Ammon's horn (tissue), 1 donor: ENCODE data around the gene IL17REL.
"Not testable (repeated sequence)": the region's sequence is repeated elsewhere in the genome, so short reads cannot be mapped to it uniquely, and the experiment has no call there.

Experiments used
- DNase-seq: peaks from one replicate; pipeline ENCODE4 v3.0.0-alpha.2; 2016; ENCODE audit warnings: low spot score

The IL17REL gene

GRCh38 chr22:49956418-49956770, 56.2 kb downstream of the IL17REL start:
- no peak for DNase-seq

DNA sequence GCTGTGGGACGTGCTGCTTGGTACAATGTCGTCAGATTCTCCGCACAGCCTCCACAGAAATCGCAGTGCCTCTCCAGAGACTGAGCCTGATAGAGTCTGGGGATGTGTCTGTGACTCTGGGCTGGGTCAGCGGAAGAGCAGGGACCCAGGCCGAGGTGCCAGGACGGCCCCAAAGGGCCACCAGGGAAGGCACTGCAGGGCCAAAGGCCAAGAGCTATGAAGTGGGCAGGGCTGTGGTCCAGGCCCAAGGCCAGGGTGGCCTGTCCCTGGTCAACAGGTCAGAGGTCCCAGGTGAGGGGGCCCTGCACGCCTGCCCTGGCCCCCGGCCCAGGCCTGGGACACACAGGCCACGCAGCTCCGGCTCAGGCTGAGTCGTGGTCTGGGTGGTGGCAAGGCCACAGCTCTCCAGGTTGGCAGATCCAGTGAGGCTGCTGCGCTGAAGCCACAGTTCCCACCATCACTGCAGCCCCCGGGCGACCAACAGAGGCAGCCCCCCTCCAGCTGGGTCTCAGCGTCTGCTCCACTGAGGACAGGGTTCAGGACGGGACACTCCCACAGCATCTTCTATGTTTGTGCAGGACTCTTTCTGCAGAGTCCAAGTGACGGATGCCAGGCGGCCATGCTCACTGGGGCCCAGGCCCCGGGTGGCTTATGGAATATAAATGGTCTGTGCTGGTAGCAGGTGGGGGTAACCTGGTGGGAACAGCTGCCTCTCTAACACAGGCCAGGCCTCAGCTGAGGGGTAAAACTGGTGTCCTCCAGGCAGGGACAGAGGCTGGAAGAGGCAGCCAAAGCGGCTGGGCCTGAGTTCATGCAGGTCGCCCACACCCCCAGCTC, 56.8 kb downstream of the IL17REL start:
- DNase-seq: no peak

- DNase-seq: no peak
Observed at GRCh38 chr22:49954991-49955580, 57.5 kb downstream of the IL17REL start.

DNA sequence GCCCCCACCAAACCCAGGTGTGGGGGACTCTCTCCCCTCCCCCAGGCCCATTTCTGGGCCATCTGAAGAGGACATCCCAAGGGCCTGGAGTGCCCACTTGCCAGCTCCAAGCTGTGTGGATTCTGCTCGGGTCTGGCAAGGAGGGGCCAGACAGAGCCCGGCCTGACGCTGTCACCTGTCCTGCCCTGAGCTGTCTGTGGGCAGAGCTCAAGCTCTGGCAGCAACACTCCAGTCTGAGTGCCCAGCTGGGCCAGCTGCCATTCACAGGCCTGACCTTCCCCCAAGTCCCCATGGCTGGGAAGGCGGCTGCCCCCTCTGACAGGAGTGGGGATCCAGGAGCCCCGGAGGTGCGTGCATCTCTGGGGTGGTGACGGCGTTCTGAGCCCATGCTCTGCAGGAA, 58.2 kb downstream of the IL17REL start:
- DNase-seq: peak; percentile 42

DNA sequence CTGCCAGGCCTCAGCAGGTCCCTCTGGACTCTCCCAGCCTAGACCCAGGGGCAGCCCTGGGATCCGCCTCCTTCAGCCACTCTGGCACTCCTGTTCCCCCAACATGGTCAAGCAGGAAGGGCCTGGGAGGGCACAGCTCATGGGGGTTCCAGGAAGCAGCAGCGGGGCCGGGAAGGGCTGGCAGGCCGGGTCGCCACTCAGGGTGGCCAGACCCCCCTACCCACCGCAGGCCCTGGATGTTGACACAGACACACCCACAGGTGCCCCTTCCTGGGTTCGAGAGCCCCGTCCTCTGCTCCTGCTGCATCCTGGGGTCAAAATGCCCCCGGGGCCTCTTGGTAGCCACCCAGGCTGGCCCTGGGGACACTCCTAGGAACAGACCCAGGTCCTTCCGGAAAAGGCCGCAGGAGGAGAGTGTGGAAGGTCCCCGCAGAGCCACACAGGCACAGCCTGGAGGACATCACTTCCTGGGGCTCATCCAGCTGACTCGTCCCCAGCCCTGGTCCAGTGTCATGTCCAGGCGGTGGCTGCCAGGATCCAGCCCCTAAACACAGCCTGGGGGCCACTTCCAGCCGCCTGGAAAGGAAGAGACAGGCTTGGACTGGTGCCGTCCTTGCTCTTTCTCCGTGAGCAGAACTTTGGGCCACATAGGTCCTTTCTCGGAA, 58.8 kb downstream of the IL17REL start:
- no peak for DNase-seq

DNA sequence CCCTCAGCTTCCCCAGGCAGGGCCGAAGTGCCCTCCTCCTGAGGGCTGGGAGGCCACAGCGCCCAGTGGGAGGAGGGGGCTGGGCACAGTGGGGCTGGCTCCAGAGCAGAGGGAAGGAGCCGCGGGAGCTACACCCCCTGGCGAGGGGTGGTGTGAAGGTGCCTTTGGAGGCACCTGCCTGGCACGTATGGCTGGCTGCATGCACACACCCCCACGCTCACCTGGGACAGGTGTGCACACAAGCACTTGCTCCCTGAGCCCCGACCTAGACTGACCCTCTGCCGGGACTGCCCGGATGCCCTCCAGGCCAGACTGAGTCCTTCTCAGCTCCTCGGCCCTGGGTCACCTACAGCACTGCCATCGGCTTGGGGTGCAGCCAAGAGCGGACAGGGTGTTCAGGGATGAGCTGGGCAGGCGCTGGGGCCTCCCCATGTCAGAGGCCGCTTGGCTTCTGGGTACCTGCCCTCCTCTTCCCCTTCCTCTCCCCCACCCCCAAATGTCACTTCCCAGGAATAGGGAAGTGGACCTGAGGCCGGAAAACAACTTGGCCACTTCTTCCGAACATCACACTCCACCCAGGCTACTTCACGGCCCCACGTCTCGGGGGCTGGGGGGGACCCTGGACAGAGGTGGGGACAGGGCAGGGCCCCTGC, 59.4 kb downstream of the IL17REL start:
- no peak for DNase-seq

DNA sequence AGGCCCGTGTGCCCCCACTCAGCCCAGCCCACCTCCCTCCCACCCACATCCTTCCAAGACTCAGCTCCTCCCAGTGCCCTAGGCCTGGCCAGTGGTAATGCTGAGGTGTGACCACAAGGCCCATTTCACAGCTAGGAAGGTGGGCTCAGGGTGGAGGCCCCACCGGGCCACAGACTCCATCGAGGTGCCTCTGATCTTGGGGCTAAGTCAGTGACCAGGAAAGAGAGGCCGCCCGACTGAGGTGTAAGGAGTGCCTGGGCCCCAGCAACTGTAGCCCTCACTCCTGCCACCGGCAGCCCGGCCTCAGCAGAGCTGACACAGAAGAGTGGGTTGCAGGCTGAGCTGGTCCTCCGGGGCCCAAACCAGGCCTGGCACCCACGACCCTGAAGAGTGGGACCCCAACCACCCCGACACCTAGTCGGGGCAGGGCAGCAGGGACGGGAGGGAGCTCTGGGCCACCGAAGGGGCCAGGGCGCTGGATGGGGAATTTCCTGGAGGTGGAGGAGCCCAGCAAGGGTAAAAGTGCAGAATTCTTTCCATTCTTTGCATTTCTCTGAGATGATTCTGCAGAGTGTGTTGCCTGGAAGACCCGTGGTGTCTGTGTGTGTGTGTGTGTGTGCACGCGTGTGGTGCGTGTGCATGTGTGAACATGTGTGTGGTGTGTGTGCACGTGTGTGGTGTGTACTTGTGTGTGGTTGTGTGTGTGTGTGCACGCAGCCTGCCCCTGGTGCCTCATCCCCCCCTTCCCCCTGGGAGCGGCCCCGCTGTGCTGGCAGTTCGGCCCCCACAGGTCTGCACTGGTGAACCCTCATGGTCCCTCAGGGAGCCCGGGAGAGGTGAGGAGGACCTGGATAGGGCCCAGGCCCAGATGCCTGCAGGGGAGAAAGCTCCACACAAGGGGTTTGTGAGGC, 60.3 kb downstream of the IL17REL start:
- no peak for DNase-seq

GRCh38 chr22:49951678-49951985, 60.9 kb downstream of the IL17REL start:
- DNase-seq: no peak

GRCh38 chr22:49951000-49951677, 61.4 kb downstream of the IL17REL start:
- DNase-seq: no peak

DNA sequence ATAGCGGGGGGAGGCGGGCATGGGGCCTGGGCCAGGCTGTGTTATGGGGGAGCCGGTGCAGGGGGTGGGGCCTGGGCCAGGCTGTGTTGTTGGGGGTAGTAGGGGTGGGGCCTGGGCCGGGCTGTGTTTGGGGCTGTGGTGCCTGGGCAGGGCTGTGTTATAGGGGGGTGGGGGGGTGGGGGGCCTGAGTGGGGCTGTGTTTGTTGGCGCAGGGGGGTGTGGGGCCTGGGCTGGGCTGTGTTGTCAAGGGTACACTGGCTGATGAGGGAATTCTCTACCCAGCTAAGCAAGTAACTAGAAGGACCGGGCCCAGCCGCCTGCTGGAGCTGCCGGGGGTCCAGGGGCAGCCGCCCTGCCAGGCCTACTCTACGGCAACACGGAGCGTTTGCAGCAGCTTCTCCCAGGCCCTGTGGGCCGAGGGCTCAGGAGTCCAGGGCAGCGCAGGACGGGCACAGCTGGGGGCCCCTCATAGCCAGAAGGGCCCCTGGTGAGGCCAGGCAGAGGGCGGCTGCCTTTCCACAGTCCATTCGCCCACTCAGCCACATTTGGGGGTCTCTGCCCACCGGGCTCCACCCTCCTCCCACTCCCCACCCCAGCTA, 62.1 kb downstream of the IL17REL start:
- DNase-seq: no peak

DNA sequence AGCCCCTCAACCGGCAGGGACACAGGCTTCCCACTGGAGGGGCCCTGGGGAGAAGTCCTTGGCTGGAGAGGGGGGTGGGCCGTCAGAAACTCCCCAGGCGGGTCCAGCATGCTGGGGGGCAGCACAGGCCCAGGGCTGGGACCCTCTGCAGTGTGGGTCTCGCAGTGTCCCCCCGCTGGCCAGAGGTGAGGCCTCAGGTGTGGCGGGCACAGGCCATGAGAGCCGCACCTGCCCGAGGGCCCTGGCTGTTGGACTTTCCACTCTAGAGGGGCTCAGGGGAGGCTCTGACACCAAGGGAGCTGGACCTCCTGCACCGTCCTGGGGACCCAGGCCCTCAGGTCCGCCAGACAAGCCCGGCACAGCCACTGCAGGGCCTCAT, 62.7 kb downstream of the IL17REL start:
- DNase-seq: no peak

DNA sequence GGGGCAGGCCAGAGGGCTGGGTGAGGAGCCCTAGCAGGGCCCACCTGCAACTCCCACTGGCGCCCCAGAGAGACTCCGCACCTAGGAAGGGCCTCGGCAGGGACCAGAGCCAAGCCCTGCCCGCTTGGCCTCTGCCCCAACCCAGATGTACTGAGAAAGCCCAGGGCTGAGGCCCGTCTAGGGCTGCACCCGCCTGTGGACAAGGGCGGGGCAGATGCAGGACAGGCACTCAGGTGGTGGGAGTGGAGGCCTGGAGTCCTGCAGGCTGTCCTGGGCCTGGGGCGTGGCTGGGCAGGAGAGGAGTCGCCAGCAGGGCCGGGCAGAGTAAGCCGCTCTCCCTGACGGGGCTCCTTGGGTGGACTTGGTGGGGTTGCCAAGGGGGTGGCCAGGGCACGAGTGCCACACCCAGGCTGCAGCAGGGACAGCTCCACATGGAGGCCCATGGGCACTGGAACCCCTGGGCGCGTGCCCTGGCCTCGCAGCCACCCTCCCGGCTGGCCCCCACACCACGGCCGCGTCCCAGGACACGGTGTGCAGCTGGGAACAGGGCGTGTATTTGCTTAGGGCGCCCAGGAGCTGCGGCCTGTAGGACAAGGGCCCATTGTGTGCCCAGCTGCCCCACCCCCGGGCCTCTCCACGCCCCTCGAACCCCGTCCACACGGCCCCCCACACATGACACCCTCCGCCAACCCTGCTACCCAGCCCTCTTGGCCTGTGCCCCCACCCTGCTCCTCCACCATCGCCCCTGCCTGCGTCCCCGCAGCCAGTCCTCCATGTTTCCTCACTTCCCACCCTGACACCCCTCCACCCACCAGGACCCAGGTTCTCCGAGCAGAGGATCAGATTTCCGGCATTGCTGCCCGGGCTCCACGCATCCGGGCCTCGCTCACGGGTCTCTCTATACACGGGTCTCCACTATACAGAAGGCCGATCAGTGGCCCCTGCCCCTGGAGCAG, 63.3 kb downstream of the IL17REL start:
- DNase-seq: no peak

DNA sequence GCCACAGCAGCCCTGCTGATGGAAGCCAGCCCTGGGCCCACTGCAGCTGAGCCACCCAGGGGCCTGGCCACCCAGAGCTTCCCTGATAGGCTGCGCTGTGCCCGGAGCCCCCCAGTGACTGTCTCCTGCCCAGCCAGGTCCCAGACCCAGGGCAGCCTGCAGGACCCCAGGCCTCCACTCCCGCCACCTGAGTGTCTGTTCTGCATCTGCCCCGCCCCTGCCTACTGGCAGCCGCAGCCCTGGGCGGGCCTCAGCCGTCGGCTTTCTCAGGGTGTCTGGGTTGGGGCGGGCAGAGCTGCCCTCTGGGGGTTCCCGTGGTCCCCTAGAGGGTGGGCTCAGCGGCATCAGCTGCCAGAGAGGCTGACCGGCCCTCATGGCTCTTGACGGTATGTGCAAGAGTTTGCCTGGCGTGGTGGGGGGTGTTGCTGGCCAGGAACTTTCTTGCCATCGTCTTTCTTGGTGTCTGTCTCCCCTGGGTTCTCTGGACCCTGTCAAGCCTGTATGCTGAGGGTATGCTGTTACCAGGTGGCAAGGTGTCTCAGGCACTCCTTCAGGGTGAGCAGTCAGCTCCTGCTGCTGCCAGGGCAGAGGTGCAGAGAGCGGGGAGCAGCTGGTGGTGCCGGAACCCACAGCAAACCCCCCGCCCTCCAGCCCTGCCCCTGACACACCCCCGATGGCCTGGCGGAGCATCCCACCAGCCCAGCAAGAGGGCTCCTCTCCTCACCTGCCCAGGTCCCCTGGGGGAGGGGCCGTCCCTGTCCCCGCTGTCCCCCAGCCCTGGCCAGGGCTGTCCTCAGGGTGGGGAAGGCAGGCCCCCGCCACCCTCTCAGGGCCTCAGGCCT, 64.2 kb downstream of the IL17REL start:
- no peak for DNase-seq

GRCh38 chr22:49947296-49947622, 65.3 kb downstream of the IL17REL start:
- DNase-seq: no peak

DNA sequence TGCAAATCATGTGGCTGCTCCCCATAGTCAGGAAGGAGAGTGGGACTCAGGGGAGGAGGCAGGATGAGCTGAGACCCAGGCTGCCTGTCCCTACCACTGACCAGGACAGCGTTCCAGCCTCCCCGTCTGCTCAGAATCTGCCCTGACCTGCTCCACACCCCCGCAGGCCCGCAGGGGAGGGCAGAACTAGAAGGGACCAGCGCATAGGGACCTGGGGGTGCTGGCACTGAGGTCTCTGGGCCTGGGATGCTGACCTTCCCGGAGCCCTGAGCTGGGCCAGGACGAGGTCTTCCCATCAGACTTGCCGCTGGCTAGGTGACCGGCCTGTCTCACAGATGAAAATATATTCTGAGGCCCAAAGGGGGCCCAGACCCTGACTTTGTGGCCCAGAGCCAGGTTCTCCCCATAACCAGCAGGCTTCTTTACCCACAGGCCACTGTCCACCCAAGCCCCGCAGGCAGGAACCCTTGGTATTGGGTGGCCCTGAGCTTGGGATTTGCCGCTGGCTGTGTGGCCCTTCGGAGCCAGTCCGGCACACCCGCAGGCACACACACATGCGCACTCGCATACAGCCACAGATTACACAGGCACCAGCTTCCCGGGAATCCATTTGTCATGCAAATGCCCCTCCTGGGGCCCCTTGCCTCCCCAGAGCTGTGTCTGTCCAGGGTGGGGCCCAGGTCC, 65.8 kb downstream of the IL17REL start:
- no peak for DNase-seq

GRCh38 chr22:49945042-49945794, 67.3 kb downstream of the IL17REL start:
- DNase-seq: not testable (repeated sequence)
